ENCODE measurements around the gene JMJD6.

GRCh38 chr17:76720941-76721340, 5.5 kb downstream of the JMJD6 start:
- TF ChIP-seq SUZ12 (IDR thresholded peaks at IDR 0.05; ENCODE audit: low read length) (no peak), CREB1 (IDR thresholded peaks at IDR 0.05) (no peak), NANOG (IDR thresholded peaks at IDR 0.05; ENCODE audit: insufficient read depth, low read depth, low read length, poor library complexity, severe bottlenecking) (no peak), POLR2A (IDR thresholded peaks at IDR 0.05; ENCODE audit: control extremely low read depth in 1 of 2, low read depth in 2 of 2, low read length in 2 of 2) (no peak), YY1 (IDR thresholded peaks at IDR 0.05; ENCODE audit: low read depth, low read length) (no peak), JUN (IDR thresholded peaks at IDR 0.05; ENCODE audit: low read depth, low read length) (no peak), CTCF (IDR thresholded peaks at IDR 0.05; ENCODE audit: control extremely low read depth in 1 of 3, insufficient read depth in 1 of 3, low read depth in 1 of 3, low read length in 3 of 3) (no peak), HDAC6 (IDR thresholded peaks at IDR 0.05; ENCODE audit: low read depth, low read length) (no peak), SIN3A (conservative IDR thresholded peaks at IDR 0.05 in 1 of 2, IDR thresholded peaks at IDR 0.05 in 1 of 2; ENCODE audit: low read depth in 1 of 2, low read length in 2 of 2) (no peak), E2F6 (IDR thresholded peaks at IDR 0.05) (no peak), GTF2F1 (IDR thresholded peaks at IDR 0.05; ENCODE audit: borderline replicate concordance, low read depth, low read length) (no peak)

Measured in H1 (cell line).